NCI-H2196 treated with DMSO at 0.1 percent for 48 hours (cell line): ENCODE results near the gene MTCL1.

Source experiments
- DNase-seq: peaks from one replicate; lab custom pipeline; 2025; ENCODE audit not compliant: unreplicated experiment; lab: John Stamatoyannopoulos, UW

Gene MTCL1

DNA sequence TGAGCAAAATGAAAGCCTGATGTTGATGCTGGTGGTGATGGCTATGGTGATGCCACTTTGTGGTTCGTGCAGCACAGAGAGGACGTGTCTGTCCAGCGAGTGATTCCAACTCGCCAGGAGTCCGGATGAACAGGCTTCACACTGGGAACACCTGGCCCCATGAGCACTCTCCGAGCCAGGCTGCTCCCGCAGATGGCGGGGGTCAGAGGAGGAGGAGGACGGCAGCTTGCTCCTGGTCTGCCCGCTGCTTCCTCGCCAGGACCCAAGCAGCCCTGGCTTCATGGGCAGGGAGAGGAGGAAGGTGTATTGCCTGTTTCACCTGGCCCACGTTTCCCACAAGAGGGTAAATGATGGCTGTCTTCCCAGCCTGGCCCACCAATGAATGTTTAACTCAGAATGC is 121.6 kb downstream of the MTCL1 start:
- DNase-seq = no peak

DNA sequence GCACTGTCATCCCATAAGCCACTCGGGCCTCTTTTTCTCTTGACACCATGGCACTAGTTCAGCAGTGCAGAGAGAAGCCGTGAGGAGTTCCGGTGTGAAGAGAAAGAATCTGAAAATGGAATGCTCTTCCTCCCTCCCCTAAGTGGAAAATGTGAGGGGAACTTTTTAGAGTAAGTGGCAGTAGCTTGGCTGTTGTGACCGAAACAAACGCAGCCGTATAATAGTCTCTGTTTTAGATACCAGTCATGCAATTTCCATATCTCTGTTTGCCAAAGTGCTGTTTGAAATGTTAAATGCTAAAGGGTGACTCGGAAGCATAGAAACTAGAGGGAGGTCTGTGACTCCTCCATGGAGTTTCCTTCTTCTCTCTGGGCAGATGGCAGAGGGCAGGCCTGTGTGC is 122.9 kb downstream of the MTCL1 start:
- DNase-seq = no peak

DNA sequence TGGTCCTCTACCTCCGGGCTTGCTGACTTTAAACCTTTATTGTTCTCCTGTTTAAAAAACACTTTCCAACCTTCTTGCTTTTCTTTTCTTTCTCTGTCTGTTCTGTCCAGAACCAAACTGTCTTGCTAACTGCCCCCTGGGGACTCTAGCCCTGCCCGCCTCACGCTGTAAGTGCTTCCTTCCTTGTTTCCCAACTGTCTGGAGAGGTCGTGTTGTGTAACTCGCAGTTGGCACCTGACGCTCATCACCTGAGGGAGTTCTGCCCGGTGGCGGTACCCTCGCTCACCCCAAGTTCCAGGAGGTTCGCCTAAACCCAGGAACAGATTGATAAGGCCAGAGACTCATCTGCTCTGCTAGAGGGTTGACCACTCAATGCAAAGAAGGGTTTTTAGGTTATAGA is 123.4 kb downstream of the MTCL1 start:
- no peak for DNase-seq

DNA sequence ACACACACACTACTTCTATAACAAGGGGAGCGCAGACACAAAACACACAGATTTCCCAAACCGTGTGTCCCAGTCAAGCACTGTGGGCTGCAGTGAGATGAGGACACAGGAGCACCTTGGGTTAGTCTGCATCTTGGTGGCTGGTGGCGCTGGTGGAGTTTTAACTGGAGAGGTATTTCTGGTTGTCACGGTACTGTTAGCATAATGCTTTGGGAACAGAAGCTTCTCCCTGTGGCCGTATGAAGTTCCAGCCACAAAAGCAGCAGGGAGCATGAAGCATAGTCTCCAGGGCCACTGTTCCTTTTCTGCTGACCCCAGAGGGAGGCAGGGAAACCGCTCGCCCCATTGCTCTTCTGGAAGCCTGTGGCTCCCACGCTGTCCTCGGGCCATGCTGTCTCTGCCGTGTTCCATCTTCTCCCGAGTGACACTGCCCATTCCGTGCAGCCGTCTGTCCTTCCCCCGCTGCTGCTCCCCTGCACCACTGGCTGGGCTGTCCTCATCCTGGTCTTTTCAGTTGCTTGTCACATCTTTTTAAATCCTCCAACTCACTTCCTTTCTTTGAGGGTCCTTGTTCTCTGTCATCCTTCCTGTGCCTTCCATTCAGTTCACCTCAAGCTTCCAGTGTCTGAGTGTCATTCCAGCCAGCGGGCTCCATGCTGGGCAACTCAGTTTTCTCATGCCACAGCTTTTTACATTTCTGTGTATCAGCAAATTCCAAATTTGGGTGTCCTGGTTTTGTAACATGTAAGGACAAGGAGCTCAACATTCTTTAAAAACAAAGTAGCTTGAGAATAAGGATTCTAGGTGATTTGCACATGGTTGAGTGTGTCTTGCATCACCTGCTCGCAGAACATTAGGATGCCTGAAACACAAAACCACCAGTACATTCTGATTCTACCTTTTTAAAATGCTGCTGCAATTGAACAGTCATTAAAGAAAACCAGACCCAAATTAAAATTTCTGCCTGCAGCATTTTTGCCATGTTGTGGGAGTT is 125.0 kb downstream of the MTCL1 start:
- DNase-seq = no peak

DNA sequence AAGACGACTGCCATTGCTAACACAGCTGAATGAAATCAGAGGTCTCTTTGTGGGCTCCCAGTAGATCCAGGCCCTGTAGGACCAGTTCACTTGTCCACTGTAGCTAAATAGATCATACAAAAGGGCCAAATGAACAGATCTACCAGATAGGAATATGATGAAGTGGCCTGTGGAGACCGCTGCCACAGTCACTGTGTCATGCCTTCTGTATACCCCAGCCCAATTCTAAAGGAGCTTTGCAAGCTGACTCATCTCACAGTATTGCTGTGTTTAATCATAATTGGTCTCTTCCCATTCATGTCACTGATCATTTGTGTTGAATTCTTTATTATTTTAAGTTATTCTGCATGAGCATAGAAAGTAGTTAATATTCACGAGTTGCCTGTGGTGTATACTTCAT is 125.8 kb downstream of the MTCL1 start:
- DNase-seq = no peak

DNA sequence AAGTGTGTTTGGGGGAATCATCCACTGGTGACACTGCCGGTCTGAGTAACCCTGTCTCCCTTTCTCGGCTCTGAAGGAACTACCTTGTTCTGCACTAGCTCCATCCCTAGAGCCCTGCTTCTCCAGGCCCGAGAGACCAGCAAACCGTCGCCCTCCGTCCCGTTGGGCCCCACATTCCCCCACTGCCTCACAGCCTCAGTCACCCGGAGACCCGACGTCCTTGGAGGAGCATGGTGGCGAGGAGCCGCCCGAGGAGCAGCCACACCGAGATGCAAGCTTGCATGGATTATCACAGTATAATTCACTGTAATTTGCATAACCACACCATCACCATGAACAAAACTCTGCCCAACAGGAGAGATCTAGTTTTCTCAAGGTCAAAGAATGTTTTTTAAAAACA is 126.2 kb downstream of the MTCL1 start:
- no peak for DNase-seq

DNA sequence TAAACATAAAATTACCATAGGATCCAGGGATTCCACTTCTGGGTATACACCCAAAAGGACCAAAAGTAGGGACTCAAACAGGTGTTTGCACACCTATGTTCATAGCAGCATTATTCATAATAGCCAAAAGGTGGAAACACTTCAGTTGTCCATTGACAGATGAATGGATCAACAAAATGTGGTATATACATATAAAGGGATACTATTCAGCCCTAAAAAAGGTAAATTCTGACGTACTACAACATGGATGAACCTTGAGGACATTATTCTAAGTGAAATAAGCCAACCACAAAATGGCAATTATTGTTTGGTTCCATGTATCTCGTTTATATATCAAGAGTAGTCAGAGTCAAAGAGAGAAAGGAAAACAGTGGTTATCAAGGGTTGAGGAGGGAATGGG is 128.1 kb downstream of the MTCL1 start:
- no peak for DNase-seq

DNA sequence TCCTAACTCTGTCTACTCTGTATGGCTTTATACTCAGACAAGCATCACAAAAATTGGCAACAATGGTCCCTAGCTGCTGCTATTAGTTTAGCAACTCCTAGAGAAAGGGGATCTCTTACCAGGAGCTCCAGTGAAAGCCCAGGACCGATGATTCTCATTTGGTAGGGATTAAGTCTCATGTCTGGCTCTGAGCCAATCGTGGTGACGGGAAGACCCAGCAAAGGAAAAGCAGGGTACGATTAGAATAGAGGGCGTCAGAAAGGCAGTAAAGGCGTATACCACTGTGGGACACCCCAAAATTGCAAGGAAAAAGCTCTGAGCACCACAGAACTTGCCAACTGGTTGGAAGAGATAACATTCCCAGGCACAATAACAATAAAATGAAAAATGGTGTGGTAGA is 129.5 kb downstream of the MTCL1 start:
- DNase-seq = no peak

DNA sequence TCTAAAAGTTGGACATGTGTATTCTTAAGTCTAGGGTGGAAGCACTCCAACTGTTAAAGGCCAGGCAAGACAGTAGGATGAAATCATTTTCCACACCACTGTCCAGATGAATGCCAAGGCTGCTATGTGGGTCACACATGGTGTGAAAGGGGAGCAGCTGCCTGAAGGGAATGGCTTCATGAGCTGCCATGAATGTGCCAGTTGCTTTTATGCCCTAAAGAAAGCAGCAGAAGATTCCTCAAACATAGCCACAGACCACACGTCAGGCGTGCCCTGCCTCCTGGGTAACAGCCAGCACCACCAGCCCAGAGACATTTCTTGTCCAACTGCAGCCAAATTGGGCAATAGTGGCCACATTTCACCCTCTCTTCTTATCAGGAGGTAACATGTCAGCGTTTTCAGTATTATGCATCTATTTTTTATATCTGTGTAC is 130.2 kb downstream of the MTCL1 start:
- no peak for DNase-seq

DNA sequence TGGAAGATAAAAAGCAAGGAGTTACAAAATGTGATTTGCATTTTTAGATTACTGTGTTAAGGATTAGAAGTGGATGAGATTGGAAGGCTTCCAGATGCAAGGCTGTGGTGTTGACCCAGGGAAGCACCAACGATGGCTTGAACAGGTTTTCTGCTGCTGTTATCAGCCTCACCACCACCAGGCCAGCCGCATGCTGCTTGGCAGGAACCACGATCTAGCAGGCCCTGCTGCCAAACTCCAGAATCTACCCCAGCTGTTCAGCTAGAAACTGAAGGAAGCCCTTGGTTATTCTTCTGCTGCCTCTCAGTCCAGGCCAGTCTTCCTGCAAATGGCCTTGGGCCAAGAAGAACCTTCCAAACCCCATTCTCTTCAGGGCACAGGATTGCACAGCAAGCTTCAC is 133.9 kb downstream of the MTCL1 start:
- DNase-seq = no peak

DNA sequence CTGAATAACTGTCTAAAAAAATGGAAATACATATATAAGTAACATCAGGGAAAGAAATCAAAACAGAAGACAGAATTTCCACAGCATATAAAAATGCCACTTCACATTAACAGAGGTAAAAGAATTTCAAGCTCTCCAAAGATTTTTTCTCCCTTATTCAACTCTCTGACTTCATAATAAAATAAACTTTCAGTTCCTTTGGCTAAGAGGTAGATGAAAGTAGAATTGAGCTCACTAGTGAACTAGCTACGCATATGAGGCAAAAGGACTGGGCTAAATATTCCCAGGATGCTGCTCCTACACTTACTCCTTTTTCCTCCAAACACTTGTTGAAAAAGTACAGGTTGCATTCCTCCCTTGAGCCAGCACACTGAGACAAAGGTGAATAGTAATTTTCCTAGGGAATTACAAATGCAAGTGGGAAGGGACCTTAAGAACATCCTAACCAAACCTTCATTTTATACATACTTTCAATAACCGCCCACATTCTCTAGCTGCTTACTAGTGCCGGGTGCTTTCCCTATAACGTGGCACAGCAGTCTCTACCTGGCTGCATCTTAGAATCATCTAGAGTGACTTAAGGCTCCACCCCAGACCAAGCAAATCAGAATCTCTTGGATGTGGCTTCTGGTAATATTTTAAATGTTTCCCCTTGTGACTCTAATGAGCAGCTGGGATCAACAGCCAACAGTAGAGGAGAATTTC is 136.6 kb downstream of the MTCL1 start:
- no peak for DNase-seq

DNA sequence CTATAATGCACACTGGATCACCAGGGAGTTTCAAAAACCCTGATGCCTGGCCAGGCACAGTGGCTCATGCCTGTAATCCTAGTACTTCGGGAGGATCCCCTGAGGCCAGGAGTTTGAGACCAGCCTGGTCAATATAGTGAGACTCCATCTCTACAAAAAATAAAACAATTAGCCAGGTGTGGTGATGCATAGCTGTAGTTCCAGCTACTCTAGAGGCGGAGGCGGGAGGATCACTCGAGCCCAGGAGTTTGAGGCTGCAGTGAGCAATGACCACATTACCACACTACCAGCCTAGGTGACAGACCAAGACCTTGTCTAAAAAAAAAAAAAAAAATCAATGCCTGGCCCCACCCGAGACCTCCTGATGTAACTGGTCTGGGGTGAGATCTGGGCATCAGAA is 137.2 kb downstream of the MTCL1 start:
- DNase-seq = no peak

DNA sequence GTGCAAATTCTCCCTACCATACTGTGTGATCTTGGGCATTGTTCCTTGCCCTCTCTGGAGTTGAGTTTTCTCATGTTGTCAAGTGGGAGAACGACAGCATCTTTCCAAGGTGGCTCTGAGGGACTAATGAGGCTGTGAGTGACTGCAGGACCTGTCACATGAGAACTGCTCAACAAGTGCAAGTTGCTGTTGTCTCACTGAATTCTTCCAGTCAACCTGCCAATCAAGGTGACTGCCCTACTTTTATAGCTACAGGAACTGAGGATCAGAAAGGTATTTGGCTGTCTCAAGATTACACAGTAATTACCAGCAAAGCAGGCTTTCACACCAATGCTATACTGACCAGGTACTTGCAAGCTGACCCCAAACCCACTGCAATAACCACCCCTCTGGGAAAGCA is 137.6 kb downstream of the MTCL1 start:
- DNase-seq = no peak

DNA sequence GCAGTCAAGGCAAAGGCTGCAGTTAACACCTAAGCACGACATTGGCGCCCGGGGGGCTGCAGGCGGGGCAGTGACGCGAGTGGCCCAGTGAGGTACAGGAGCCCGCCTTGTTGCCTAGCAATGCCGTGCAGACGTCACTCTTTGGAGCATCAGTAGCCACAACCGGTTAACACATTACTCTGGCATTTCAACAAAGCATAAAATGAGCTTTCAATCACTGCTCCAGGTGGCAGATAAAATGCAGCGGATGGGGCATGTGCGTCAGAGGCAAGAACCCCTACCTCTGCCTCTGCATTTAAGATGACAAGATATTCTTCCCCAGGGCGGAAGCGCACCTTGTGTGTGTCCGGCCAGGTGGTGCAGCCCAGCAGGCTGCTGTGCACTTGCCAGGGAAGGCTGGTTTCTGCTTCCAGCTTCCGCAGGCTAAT is 139.4 kb downstream of the MTCL1 start:
- peak; percentile 37 for DNase-seq

DNA sequence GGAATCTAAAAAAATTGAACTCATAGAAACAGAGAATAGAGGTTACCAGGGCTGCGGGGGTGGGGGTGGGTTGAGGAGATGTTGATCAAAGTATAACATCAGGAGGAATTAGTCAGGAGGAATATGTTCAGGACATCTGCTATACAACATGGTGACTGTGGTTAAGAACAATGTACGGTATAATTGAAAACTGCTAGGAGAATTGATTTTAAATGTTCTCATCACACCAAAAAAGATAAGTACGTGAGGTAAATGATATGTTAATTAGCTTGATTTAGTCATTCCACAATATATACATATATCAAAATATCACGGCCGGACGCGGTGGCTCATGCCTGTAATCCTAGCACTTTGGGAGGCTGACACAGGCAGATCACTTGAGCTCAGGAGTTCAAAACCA is 140.2 kb downstream of the MTCL1 start:
- no peak for DNase-seq

DNA sequence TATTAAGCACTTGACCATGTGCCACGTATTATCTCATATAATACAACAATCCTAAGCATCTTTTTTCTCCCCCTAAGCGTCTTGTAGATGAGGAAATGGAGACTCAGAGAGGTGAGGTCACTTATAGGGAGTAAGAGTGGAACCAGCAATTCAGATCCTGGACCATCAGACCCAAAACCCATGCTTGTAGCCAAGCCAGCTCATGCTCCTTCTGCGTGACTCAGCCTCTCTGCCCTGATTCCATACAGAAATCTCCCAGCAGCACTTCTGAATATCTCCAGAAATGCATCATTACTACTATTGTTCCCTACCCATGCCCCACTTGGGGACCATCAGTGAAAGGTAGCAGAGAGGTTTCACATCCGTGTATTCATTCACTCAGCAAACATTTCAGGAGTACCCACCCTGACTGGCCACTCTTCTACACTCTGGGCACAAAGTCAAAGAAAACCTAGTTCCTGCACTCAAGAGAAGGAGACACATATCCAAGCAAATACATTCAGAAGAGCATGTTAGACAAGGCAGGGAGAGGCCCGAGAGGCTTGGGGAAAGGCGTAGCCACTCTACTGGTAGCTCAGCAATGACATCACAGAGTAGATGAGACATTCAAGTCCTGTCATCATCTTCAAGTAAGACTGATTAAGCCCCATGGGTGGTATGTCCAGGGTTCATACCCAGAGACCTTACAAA is 141.9 kb downstream of the MTCL1 start:
- DNase-seq = no peak

DNA sequence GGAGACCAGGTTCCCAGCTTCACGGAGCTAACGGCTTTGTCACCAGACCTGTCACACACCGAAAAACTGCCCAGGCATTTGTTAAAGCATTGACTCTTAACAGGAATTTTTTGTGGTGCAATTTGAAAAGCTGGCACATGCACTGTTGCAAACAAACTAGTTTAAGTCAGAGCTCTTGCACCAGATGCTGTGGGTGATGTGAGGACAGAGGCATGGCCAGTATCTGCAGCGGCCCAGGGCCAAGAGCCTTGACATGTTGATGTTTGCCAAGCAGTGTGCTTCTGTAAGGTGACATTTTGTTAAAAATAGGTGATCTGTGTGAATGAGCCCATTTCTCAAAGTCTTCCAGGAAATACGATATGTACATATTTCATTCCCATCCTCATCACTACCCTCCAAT is 142.5 kb downstream of the MTCL1 start:
- DNase-seq = no peak

DNA sequence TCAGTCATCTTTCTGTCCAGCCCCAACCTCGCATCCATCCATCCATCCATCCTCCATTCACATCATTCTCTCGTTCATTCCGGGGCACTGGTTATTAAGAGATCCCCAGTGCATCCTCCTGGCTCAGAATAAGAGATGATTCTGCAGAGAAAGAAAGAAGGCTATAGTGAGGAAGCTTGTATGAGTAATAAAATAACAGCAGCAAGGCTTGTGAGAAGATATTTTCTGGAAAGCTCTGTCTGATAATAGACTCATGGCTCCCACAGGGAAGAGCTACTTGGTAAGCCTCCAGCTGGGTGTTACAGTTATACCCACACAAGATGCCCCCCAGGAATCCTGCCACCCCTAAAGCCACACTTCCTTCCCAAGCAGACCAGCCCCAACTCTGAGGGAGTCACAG is 143.2 kb downstream of the MTCL1 start:
- no peak for DNase-seq

DNA sequence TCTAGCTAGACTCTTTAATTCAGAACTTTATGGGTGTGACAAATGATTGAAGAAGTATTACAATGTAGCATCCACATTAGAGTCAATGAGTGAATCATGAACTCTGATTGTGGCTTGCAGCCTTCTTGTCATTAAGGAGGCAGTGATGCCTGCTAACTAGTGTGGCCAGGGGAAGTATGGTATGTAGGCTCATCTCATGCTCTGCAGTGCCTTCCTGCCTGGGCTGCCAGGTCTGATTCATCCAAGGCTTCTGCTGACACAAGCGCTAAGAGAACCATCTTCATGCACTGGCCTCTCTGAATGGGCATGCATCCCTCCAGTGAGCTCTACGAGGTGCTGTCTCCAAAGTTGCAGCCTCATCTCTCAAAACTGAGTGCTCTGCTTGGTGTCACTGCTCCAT is 144.3 kb downstream of the MTCL1 start:
- no peak for DNase-seq

DNA sequence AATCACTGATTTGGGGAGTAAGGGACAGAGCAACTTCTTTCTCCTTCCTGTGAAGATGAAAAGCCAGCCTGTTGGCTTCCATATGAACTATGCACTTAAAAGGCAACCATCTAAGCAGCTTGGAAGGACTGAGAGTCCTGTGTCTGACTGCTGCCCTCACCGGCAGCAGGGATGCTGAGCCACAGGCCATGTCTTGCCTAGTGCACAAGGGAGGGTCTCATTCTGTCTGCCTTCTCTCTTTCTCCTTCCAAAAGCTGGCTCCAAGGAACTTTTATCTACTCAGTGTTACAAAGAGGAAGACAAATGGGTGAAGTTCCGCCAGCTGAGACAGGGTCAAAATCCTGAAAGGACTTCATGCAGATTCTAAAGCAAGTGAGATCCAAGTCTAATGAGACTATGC is 146.3 kb downstream of the MTCL1 start:
- DNase-seq = no peak

DNA sequence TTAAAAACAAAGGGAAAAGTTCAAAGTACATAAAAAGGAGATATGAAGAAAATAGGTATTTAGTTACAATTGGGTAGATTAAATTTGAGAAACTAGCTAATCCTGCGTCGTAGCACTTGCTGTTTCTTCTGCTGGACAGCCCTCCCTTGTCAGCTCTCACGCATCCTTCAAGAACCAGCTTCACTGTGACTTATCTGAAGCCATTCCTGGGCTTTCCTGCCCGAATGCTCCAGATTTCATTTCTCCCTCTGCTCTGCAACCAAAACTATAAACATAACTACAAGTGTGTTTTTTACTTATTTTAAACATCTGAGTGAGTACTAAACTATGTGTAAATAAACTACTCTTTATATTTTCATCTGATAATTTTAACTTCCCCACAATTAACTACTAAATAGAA is 149.2 kb downstream of the MTCL1 start:
- no peak for DNase-seq

DNA sequence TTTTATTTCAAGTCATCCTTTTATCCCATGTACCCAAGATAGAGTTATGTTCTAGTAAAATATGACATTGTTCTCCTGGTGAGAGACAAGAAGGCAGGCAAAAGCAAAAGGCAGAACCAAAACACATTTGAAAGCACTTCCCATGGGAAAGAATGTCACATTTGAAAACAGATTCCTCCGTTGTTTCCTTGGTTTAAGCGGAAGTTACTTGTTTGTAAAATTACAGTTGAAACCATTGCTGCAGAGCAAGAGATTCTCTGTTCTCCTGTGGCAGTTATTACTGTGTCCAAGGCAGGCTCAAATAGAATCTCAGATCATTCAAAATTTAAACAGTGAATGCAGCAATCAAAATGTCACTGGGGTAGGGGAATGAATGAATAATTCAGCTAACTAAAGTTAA is 149.6 kb downstream of the MTCL1 start:
- no peak for DNase-seq
